ENCODE measurements around the gene PEPD. TPM values are rescaled to one million over a fixed set of nuclear protein-coding genes. Genes with fewer than 3 reads are reported as not detected.
A peak's percentile ranks its signal among the peaks of the same experiment; 100 is the strongest.

The PEPD gene
- total RNA-seq, 2 donors from 2014 or later, result 52.2 to 67.9 TPM

DNA sequence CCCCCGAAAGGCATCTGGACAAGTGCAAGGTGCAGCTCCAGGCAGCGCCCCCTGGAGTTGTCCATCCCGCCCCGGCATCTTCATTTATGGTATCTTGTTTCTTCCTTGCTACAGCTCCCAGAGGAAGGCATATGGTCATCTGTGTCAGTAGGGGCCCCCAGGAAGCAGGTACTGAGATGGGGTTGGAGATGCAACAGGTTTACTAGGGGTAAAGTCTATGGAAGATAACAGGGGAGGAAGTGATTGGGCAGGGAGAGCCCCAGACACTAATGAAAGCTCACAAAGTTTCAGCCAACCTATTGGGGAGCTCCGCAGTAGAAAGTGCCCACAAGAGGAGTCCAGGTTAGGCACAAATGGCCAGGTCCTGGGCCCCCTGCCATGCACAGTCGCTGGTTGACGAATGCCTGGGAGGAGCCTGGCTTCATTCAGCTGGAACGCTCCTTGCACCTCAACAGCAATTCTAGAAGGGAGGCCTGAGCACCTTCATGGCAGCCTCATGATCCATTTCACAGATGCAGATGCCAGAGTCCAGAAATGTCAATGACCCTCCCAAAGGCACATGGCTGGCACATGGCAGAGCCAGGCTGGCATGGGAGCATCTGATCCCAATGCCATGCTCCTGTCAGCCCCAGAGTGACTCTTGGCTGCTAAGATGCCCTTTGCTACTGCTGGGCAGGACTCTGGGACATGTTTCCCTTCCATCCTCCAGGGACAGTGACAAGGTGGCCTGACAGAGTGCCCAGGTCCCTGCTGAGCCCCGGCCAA, 23.8 kb upstream of the PEPD start:
- no peak for DNase-seq
- Mint-ChIP-seq H3K9me3 (no peaks in the 10 kb centered on the region), H3K4me1 (peaks cover 3% of the 10 kb centered on the region), H3K4me3 (no peak overlapping the region), H3K36me3 (ENCODE audit: low read depth) (no peaks in the 10 kb centered on the region), H3K27me3 (ENCODE audit: insufficient read depth) (peaks cover 3% of the 10 kb centered on the region), H3K27ac (no peak overlapping the region)
- no peaks in the 10 kb centered on the region for H3K9me3 ChIP-seq (ENCODE audit: control insufficient read depth, low read length)
- no peaks in the 10 kb centered on the region for H3K36me3 ChIP-seq (ENCODE audit: control insufficient read depth, insufficient read depth, low read length)
- H3K27me3 ChIP-seq (ENCODE audit: control insufficient read depth, insufficient read depth, low read length, poor library complexity, severe bottlenecking), result no peaks in the 10 kb centered on the region
- H3K9ac ChIP-seq (ENCODE audit: extremely low read depth, low read length, poor library complexity, severe bottlenecking), result no peak overlapping the region
- H3K4me1 ChIP-seq (ENCODE audit: control insufficient read depth, insufficient read depth, low read length), result no peaks in the 10 kb centered on the region
- WGBS, 2 experiments (ENCODE audit: insufficient coverage in 1 of 2, insufficient read length in 1 of 2), result 87 to 93% methylated on average over 5 to 9 of the region's 9 CpGs
- TF ChIP-seq, protein P1, sequence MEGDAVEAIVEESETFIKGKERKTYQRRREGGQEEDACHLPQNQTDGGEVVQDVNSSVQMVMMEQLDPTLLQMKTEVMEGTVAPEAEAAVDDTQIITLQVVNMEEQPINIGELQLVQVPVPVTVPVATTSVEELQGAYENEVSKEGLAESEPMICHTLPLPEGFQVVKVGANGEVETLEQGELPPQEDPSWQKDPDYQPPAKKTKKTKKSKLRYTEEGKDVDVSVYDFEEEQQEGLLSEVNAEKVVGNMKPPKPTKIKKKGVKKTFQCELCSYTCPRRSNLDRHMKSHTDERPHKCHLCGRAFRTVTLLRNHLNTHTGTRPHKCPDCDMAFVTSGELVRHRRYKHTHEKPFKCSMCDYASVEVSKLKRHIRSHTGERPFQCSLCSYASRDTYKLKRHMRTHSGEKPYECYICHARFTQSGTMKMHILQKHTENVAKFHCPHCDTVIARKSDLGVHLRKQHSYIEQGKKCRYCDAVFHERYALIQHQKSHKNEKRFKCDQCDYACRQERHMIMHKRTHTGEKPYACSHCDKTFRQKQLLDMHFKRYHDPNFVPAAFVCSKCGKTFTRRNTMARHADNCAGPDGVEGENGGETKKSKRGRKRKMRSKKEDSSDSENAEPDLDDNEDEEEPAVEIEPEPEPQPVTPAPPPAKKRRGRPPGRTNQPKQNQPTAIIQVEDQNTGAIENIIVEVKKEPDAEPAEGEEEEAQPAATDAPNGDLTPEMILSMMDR (conservative IDR thresholded peaks at IDR 0.05), result no peak
- no peak overlapping the region for H3K27ac ChIP-seq (ENCODE audit: low read depth, low read length)
- H3K4me3 ChIP-seq (ENCODE audit: low read length), result no peak overlapping the region

DNA sequence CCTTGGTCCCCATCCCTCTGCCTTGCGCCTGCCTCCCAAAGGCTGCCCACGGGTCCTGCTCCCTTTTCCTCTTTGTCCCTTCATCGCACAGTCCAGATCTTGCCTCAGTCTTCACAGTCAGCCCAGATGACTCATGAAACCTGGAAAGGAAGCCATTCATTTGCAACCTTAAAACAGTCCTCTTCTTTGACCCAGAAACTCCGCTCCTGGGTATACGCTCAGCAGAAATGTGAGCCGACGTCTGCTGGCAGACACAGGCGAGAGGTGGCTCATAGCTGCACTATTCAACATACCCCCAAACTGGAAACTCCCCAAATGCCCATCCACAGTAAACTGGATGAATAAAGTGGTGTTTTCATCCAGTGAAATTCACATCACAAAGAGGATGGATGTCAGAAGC, 13.6 kb upstream of the PEPD start:
- H3K9me3 ChIP-seq (ENCODE audit: control insufficient read depth, low read length), result no peaks in the 10 kb centered on the region
- Mint-ChIP-seq H3K27me3 (ENCODE audit: insufficient read depth) (peaks cover 9% of the 10 kb centered on the region), H3K4me1 (peaks cover 5% of the 10 kb centered on the region), H3K27ac (no peak overlapping the region), H3K4me3 (no peak overlapping the region), H3K36me3 (ENCODE audit: low read depth) (no peaks in the 10 kb centered on the region), H3K9me3 (no peaks in the 10 kb centered on the region)
- H3K9ac ChIP-seq (ENCODE audit: extremely low read depth, low read length, poor library complexity, severe bottlenecking), result no peak overlapping the region
- no peaks in the 10 kb centered on the region for H3K4me1 ChIP-seq (ENCODE audit: control insufficient read depth, insufficient read depth, low read length)
- WGBS, 2 experiments (ENCODE audit: insufficient coverage in 1 of 2, insufficient read length in 1 of 2), result 65 to 70% methylated on average over 5 to 8 of the region's 8 CpGs
- no peaks in the 10 kb centered on the region for H3K27me3 ChIP-seq (ENCODE audit: control insufficient read depth, insufficient read depth, low read length, poor library complexity, severe bottlenecking)
- no peak overlapping the region for H3K27ac ChIP-seq (ENCODE audit: low read depth, low read length)
- TF ChIP-seq, protein P1 (conservative IDR thresholded peaks at IDR 0.05), result no peak
- H3K4me3 ChIP-seq (ENCODE audit: low read length), result no peak overlapping the region
- DNase-seq, result no peak
- no peaks in the 10 kb centered on the region for H3K36me3 ChIP-seq (ENCODE audit: control insufficient read depth, insufficient read depth, low read length)

DNA sequence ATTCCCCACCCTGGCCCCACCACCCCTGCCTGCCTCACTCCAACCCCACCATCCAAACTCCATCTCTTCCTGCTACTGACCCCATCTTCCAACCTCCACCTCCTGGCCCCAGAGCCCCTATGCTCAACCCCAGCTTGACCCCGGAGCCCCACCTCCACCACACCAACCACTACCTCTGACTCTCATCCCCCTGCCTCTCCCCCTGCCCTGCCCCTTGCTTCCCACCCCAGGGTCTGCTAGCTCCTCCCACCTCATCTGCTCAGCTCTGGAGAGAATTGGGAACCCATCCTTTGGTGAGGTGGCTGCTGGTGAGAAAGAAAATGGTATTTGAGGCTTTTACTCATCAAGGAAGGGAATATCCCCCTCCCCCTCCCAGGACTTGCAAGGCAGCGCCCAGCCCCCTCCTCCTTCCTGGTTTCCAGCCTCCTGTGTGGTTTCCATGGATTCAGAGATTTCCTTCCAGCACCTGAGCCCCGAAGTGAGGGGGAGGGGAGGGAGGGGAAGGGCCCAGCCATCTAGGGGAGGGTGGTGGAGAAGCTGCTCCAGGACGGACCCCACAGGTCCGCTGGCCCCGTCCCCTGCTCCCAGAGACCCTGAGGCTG, 11.4 kb upstream of the PEPD start:
- no peak overlapping the region for H3K27ac Mint-ChIP-seq
- no peaks in the 10 kb centered on the region for H3K4me1 ChIP-seq (ENCODE audit: control insufficient read depth, insufficient read depth, low read length)
- peaks cover 5% of the 10 kb centered on the region for H3K27me3 Mint-ChIP-seq (ENCODE audit: insufficient read depth)
- WGBS, 2 experiments (ENCODE audit: insufficient coverage in 1 of 2, insufficient read length in 1 of 2), result 58 to 94% methylated on average over 3 to 5 of the region's 6 CpGs
- H3K4me3 Mint-ChIP-seq, result no peak overlapping the region
- no peaks in the 10 kb centered on the region for H3K9me3 ChIP-seq (ENCODE audit: control insufficient read depth, low read length)
- H3K36me3 Mint-ChIP-seq (ENCODE audit: low read depth), result no peaks in the 10 kb centered on the region
- H3K27me3 ChIP-seq (ENCODE audit: control insufficient read depth, insufficient read depth, low read length, poor library complexity, severe bottlenecking), result no peaks in the 10 kb centered on the region
- no peaks in the 10 kb centered on the region for H3K9me3 Mint-ChIP-seq
- peak; percentile 79 for DNase-seq
- TF ChIP-seq, protein P1 (conservative IDR thresholded peaks at IDR 0.05), result no peak
- H3K4me3 ChIP-seq (ENCODE audit: low read length), result no peak overlapping the region
- peaks cover 5% of the 10 kb centered on the region for H3K4me1 Mint-ChIP-seq
- H3K36me3 ChIP-seq (ENCODE audit: control insufficient read depth, insufficient read depth, low read length), result no peaks in the 10 kb centered on the region
- H3K27ac ChIP-seq (ENCODE audit: low read depth, low read length), result no peak overlapping the region
- H3K9ac ChIP-seq (ENCODE audit: extremely low read depth, low read length, poor library complexity, severe bottlenecking), result no peak overlapping the region

Measured in endodermal cell (in vitro differentiated cells).